Endothelial cell (in vitro differentiated cells): ENCODE measurements around the gene DPYSL5. TPM values are rescaled to one million over a fixed set of nuclear protein-coding genes. Genes with fewer than 3 reads are reported as not detected.

Experiments used
- DNase-seq: peaks from one replicate; pipeline ENCODE4 v3.0.0; 2021; ENCODE audit warnings: low spot score
- H3K27ac Mint-ChIP-seq: one replicate; pipeline ENCODE4 v1.8.0; 2021; ENCODE audit warnings: mixed read lengths, inconsistent platforms; ENCODE audit not compliant: unreplicated experiment
- H3K27me3 Mint-ChIP-seq: one replicate; pipeline ENCODE4 v1.8.0; 2021; ENCODE audit warnings: mild to moderate bottlenecking, moderate library complexity, mixed read lengths, inconsistent platforms; ENCODE audit not compliant: unreplicated experiment
- H3K36me3 Mint-ChIP-seq: one replicate; pipeline ENCODE4 v1.8.0; 2021; ENCODE audit warnings: mild to moderate bottlenecking, low read depth, mixed read lengths, inconsistent platforms; ENCODE audit not compliant: unreplicated experiment
- H3K4me1 Mint-ChIP-seq: one replicate; pipeline ENCODE4 v1.8.0; 2021; ENCODE audit warnings: mild to moderate bottlenecking, mixed read lengths, inconsistent platforms; ENCODE audit not compliant: unreplicated experiment
- H3K4me3 Mint-ChIP-seq: one replicate; pipeline ENCODE4 v1.8.0; 2021; ENCODE audit warnings: mild to moderate bottlenecking, mixed read lengths, inconsistent platforms; ENCODE audit not compliant: unreplicated experiment
- H3K9me3 Mint-ChIP-seq: one replicate; pipeline ENCODE4 v1.8.0; 2021; ENCODE audit warnings: mixed read lengths, inconsistent platforms; ENCODE audit not compliant: unreplicated experiment
- CTCF ChIP-seq: fragments of 200-600 bp; sonication (generic); IDR thresholded peaks from one replicate; pipeline ENCODE4 v1.5.0; 2021; ENCODE audit warnings: antibody characterized with exemption; ENCODE audit not compliant: unreplicated experiment
- total RNA-seq: library from RNA; stranded (reverse); fragmentation: NEBNext Ultra II Directional; extraction: Animal tissue kit (Norgen Biotek cat#: 25700); gene quantifications from one replicate; pipeline ENCODE4 v1.2.1, GENCODE V29; 2021; ENCODE audit not compliant: unreplicated experiment

DPYSL5 gene
- total RNA-seq, 1 donor from 2014 or later, result 0.23 TPM

GRCh38 chr2:26853751-26854150 is 5.8 kb downstream of the DPYSL5 start:
- DNase-seq, result no peak
- no peaks in the 10 kb centered on the region for H3K36me3 Mint-ChIP-seq
- H3K4me1 Mint-ChIP-seq, result no peaks in the 10 kb centered on the region
- no peak for TF ChIP-seq CTCF
- no peaks in the 10 kb centered on the region for H3K9me3 Mint-ChIP-seq
- H3K27ac Mint-ChIP-seq, result no peak overlapping the region
- no peak overlapping the region for H3K4me3 Mint-ChIP-seq
- H3K27me3 Mint-ChIP-seq, result peaks cover 3% of the 10 kb centered on the region

GRCh38 chr2:26854283-26854827 is 6.4 kb downstream of the DPYSL5 start:
- H3K27ac Mint-ChIP-seq, result no peak overlapping the region
- DNase-seq, result no peak
- H3K36me3 Mint-ChIP-seq, result no peaks in the 10 kb centered on the region
- H3K9me3 Mint-ChIP-seq, result no peaks in the 10 kb centered on the region
- H3K27me3 Mint-ChIP-seq, result peaks cover 1% of the 10 kb centered on the region
- no peak for TF ChIP-seq CTCF
- no peak overlapping the region for H3K4me3 Mint-ChIP-seq
- no peaks in the 10 kb centered on the region for H3K4me1 Mint-ChIP-seq

- Mint-ChIP-seq H3K27ac (no peak overlapping the region), H3K4me3 (no peak overlapping the region), H3K36me3 (no peaks in the 10 kb centered on the region), H3K27me3 (peaks cover 1% of the 10 kb centered on the region), H3K4me1 (no peaks in the 10 kb centered on the region), H3K9me3 (no peaks in the 10 kb centered on the region)
- TF ChIP-seq CTCF, result no peak
- no peak for DNase-seq
Measured at GRCh38 chr2:26855466-26855865, 7.5 kb downstream of the DPYSL5 start.

- TF ChIP-seq CTCF, result no peak
- H3K27ac Mint-ChIP-seq, result no peak overlapping the region
- H3K9me3 Mint-ChIP-seq, result no peaks in the 10 kb centered on the region
- no peak for DNase-seq
- H3K4me1 Mint-ChIP-seq, result no peaks in the 10 kb centered on the region
- H3K36me3 Mint-ChIP-seq, result no peaks in the 10 kb centered on the region
- H3K4me3 Mint-ChIP-seq, result no peak overlapping the region
- H3K27me3 Mint-ChIP-seq, result no peaks in the 10 kb centered on the region
Measured at GRCh38 chr2:26859622-26860021, 11.7 kb downstream of the DPYSL5 start.

- no peak for DNase-seq
- Mint-ChIP-seq H3K36me3 (no peaks in the 10 kb centered on the region), H3K27ac (no peak overlapping the region), H3K4me1 (no peaks in the 10 kb centered on the region), H3K27me3 (no peaks in the 10 kb centered on the region), H3K4me3 (no peak overlapping the region), H3K9me3 (no peaks in the 10 kb centered on the region)
- no peak for TF ChIP-seq CTCF
Measured at GRCh38 chr2:26860211-26860850, 12.4 kb downstream of the DPYSL5 start.
